Measurements from ENCODE around the gene MKLN1. TPM values are rescaled to one million over a fixed set of nuclear protein-coding genes. Genes with fewer than 3 reads are reported as not detected.

Gene MKLN1
- total RNA-seq, 4 donors from 2014 or later = 37.9 to 55.2 (median 41.3) TPM

DNA sequence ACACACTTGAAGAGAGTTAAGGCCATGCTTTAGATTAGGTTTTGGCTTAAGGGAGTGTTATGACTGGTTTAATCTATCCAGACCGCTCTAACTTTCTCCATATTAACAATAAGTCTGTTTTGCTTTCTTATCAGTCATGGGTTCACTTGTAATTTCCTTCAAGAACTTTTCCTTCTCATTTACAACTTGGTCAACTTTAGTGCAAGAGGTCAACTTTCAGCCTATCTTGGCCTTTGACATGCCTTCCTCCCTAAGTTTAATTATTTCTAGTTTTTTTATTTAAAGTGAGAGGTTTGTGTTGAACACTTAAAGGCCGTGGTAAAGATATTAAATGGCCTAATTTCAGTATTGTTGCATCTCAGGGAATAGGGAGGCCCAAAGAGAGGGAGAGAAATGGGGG lies 75.6 kb downstream of the MKLN1 start:
- WGBS = 98% methylated on average over 2 of the region's 2 CpGs
- intact Hi-C loops (cut with DNase I) = no loop called here
- no peak overlapping the region for H3K27ac ChIP-seq (replicated peaks in 1 of 4)

DNA sequence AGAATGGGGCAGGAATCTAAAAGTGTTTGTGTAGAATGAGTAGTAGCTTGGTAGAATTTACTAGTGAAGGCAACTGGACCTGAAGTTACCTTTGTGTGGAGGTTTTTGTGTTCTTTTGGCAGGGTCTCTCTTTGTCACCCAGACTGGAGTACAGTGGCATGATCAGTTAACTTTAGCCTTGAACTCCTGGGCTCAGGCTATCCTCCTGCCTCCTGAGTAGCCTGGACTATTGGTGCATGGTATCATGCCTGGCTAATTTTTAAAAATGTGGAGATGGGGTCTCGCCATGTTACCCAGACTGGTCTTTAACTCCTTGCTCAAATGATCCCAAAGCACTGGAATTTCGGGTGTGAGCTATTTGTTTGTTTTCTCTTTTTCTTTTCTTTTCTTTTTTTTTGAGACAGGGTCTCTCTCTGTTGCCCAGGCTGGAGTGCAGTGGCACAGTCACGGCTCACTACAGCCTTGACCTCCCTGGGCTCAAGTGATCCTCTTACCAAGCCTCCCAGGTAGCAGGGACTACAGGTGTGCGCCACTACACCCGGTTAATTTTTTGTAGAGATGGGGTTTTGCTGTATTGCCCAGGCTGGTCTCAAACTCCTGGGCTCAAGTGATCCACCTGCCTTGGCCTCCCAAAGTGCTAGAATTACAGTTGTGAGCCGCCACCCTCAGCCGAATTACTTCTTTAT lies 76.7 kb downstream of the MKLN1 start:
- no peak overlapping the region for H3K27ac ChIP-seq (replicated peaks in 1 of 4)
- TF ChIP-seq POLR2A (IDR thresholded peaks at IDR 0.05; ENCODE audit: low read depth) (no peak), POLR2AphosphoS5 (IDR thresholded peaks at IDR 0.05) (no peak), EP300 (IDR thresholded peaks at IDR 0.05) (no peak)
- TF ChIP-seq, protein P1, sequence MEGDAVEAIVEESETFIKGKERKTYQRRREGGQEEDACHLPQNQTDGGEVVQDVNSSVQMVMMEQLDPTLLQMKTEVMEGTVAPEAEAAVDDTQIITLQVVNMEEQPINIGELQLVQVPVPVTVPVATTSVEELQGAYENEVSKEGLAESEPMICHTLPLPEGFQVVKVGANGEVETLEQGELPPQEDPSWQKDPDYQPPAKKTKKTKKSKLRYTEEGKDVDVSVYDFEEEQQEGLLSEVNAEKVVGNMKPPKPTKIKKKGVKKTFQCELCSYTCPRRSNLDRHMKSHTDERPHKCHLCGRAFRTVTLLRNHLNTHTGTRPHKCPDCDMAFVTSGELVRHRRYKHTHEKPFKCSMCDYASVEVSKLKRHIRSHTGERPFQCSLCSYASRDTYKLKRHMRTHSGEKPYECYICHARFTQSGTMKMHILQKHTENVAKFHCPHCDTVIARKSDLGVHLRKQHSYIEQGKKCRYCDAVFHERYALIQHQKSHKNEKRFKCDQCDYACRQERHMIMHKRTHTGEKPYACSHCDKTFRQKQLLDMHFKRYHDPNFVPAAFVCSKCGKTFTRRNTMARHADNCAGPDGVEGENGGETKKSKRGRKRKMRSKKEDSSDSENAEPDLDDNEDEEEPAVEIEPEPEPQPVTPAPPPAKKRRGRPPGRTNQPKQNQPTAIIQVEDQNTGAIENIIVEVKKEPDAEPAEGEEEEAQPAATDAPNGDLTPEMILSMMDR (IDR thresholded peaks at IDR 0.05) = no peak
- intact Hi-C loops (cut with DNase I) = no loop called here

More for the DNA sequence above, 75.6 kb downstream of the MKLN1 start:
- H3K36me3 ChIP-seq = peaks cover 0 to 12% (median 0%) of the 10 kb centered on the region in 4 donors
- peaks cover 0 to 12% (median 5%) of the 10 kb centered on the region in 4 donors for H3K9me3 ChIP-seq
- H3K27me3 ChIP-seq = no peaks in the 10 kb centered on the region
- DNase-seq (ENCODE audit: extremely low spot score) = no peak
- H3K4me1 ChIP-seq = peaks cover 10 to 48% (median 35%) of the 10 kb centered on the region in 4 donors
- no peak for TF ChIP-seq POLR2A (IDR thresholded peaks at IDR 0.05; ENCODE audit: low read depth)
- TF ChIP-seq POLR2AphosphoS5 (IDR thresholded peaks at IDR 0.05) = no peak
- TF ChIP-seq, protein P1 (IDR thresholded peaks at IDR 0.05) = no peak
- no peak for TF ChIP-seq EP300 (IDR thresholded peaks at IDR 0.05)
- H3K4me3 ChIP-seq = no peak overlapping the region

DNA sequence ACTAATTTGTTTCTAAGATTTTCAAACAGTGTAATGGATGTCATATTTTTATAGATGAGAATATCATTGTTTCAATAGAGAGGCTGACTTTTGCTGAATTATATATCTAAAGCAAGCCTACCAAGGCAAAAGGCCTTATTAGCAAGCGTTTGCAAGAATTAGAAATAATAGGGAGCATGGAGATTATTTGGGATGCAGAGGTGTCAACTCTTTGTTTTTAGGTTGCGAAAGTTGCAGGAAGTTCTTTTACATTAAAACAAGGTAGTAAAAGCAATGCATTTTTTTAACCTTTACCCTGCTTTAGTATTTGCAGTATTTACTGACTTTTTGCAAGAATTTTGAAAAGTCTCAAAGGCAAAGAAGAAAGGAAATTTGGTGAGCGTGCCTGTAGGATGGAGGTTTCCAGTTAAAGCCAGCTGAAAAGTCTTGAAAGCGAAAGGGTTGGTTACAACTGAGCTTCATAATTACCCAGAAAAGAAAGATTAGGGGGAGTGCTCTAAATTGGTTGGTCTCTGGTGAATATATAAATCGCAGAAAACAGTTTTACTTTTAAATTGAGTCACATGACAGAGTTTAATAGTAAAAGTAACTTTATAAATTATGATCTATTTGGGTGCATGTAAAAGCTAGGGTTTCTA lies 81.6 kb downstream of the MKLN1 start:
- intact Hi-C loops (cut with DNase I) = no loop called here
- Histone ChIP-seq H3K36me3 (peaks cover 10 to 35% (median 23%) of the 10 kb centered on the region in 4 donors), H3K27ac (replicated peaks in 1 of 4) (no peak overlapping the region), H3K27me3 (no peaks in the 10 kb centered on the region), H3K4me1 (peaks cover 5 to 27% (median 21%) of the 10 kb centered on the region in 4 donors), H3K9me3 (no peaks in the 10 kb centered on the region), H3K4me3 (no peak overlapping the region)
- no peak for DNase-seq (ENCODE audit: extremely low spot score)
- 91% methylated on average over 5 of the region's 5 CpGs for WGBS
- TF ChIP-seq POLR2AphosphoS5 (IDR thresholded peaks at IDR 0.05) (no peak), POLR2A (IDR thresholded peaks at IDR 0.05; ENCODE audit: low read depth) (no peak), EP300 (IDR thresholded peaks at IDR 0.05) (no peak)
- TF ChIP-seq, protein P1 (IDR thresholded peaks at IDR 0.05) = no peak

More for the DNA sequence above, 76.7 kb downstream of the MKLN1 start:
- DNase-seq (ENCODE audit: extremely low spot score) = no peak
- Histone ChIP-seq H3K9me3 (peaks cover 0 to 12% (median 5%) of the 10 kb centered on the region in 4 donors), H3K36me3 (peaks cover 0 to 10% (median 0%) of the 10 kb centered on the region in 4 donors), H3K4me3 (no peak overlapping the region), H3K4me1 (peaks cover 10 to 52% (median 41%) of the 10 kb centered on the region in 4 donors), H3K27me3 (no peaks in the 10 kb centered on the region)
- WGBS = 96% methylated on average over 7 of the region's 7 CpGs

DNA sequence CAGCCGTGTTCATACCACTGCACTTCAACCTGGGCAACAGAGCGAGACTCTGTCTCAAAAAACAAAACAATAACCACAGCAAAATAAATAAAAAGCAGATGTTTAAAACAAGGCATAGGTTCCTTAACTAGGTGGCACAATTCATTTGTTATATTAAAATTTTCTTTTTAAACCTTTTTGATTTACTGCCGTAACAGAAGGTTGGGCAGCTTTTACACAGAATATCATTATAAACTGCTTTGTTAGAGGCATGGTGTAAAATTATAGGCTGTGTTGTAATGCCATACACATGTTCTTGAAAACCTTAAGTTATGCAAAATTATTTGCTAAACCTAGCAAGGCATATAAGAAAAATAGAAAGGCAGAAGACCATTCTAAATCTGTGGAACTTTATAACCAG lies 84.4 kb downstream of the MKLN1 start:
- WGBS = 90% methylated on average over 3 of the region's 3 CpGs
- TF ChIP-seq, protein P1 (IDR thresholded peaks at IDR 0.05) = no peak
- no peak for TF ChIP-seq POLR2AphosphoS5 (IDR thresholded peaks at IDR 0.05)
- TF ChIP-seq POLR2A (IDR thresholded peaks at IDR 0.05; ENCODE audit: low read depth) = no peak

More for the DNA sequence above, 84.4 kb downstream of the MKLN1 start:
- H3K27me3 ChIP-seq = no peaks in the 10 kb centered on the region
- peaks cover 10 to 45% (median 32%) of the 10 kb centered on the region in 4 donors for H3K36me3 ChIP-seq
- intact Hi-C loops (cut with DNase I) = no loop called here
- H3K9me3 ChIP-seq = no peaks in the 10 kb centered on the region
- no peak for DNase-seq (ENCODE audit: extremely low spot score)
- H3K4me3 ChIP-seq = no peak overlapping the region
- no peak overlapping the region for H3K27ac ChIP-seq (replicated peaks in 1 of 4)
- H3K4me1 ChIP-seq = peaks cover 5 to 24% (median 18%) of the 10 kb centered on the region in 4 donors

Measured in esophagus muscularis mucosa (tissue), 4 donors.